HG03135 (cell line): ENCODE measurements around the gene CHRNA4.

ENCODE experiments used
- ATAC-seq: cut with Tn5 transposase; IDR thresholded peaks from one replicate; pipeline ENCODE4 v1.9.1; 2021; ENCODE audit warnings: mild to moderate bottlenecking, moderate library complexity; ENCODE audit not compliant: unreplicated experiment

Gene CHRNA4

DNA sequence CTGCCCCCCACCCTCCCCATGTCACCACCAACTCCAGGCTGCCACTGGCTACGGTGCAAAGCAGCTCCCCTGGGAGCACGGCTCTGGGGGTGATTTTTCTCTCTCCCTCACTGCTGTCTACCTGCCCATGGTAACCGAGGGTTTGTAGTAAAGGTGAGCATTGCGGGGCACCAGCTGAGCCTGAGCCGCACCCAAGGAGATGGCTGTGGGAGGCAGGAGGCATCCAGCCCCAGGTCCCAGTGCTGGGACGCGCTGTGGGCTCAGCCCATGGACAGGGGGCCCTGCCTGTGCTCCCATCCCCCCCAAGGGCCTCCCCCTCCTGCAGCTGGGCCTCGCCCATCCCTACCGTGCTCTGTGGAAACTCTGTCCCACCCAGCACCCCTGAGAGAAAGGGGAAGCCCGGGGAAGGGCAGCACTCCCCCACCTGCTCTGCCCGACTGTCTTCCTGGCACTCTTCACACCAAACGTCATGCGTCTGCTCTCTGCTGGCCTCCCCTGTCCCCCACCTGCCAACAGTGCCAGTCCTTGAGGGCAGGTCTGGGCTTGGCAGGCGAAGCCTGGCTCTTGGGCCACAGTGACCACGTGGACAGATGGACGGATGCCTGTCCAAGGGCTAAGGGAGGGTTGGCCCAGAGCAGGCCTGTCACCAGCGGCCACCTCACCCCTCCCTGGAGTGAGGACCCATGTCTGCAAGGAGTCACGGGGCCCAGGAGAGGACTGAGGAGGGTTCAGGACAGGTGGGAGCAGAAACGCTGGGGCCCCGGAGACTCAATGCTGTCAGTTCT lies 3.8 kb upstream of the CHRNA4 start:
- no peak for ATAC-seq

DNA sequence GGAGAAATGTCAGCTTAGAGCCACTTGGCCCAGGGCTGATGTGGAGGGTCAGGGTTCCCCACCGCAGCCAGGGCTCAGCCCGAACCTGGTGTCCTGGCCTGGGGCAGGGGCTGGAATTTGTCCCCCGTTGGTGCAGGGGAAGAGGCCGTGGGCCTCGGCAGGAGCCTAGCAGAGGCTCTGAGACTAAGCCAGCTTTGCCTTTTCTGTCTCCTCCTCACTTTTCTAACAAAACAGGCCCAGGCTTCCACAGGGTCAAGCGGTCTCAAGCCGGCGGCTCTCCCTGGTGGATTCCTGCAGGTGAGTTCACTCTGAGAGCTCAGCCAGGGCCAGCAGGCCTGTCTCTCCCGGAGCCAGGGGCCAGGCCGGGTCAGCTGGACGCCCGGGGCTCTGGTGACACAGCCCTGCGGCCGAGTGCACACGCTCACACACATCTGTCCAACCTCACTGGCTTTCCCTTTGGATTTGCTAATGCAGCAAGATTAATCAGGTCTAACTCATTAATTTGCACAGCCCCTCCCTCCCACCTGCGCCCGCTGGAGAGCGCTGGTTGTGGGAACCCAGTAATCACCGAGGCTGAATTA lies 2.9 kb upstream of the CHRNA4 start:
- no peak for ATAC-seq

DNA sequence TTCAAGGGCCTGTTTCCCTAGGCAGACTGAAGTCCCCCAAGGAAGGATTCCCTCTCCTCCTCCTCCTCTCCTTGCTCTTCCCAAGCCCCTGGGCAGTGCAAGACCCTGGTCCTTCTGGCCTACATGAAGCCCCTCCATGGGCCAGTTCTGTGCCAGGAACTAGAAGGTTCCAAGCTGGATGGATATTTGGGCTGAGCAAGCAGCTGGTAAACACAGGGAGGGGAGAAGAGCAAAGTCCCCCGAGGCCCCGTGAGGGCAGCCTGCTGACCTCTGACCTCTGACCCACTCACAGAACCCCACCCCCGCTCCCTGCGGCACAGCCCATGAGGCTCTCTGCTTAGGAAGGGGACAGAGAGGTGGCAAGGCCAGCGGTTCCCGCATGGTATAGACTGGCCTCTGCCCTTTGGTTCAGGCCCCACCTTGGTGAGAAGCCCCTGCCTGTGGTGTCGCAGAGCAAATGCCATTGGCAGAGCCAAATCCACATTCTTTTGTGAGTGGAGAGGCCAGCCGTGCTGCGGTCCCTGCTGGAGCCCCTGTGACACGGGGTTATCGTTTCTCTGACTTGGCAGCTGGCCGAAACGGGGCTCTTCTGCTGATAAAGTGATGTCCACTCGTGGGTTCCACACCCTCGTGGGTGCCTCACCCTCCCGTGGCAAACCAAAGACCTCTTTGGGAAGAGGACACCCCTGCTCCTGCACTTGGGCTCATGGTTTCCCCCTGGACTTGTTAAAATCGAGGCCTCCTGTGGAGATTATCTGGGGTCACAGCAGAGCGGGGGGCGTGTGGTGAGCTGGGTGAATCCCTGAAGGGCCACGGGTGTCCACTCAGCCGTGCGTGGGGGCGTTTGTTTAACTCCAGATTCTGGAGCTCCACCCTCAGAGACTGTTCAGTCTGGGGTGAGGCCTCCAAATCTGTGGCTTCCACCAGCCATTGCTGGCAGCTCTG lies 2.1 kb upstream of the CHRNA4 start:
- ATAC-seq: no peak

DNA sequence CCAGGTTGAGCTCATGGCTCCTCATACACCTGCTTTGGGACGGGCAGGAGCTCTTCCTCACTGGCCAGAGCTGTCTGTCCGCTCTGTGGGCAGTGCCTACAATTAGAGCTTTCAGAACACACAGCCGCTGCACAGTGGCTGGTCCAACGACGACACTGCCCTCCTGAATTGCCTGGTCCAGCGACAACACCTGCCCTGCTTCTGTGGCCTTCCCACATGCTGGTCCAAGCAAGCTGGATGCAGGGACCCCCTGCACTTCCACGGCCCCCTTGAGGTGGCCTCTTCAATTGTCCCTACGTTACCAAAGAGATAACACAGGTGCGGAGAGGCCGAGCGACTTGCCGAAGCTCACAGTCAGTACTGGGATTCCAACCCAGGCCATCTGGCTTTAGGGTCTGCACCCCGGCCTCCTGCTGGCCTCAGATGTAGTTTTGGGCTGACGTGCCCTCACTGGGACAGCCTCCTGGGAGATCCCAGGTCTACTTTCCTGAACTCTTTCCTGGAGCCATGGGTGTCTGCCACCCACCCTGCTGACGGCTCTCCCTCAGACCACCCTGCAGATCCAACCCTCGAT lies 1.4 kb upstream of the CHRNA4 start:
- no peak for ATAC-seq

DNA sequence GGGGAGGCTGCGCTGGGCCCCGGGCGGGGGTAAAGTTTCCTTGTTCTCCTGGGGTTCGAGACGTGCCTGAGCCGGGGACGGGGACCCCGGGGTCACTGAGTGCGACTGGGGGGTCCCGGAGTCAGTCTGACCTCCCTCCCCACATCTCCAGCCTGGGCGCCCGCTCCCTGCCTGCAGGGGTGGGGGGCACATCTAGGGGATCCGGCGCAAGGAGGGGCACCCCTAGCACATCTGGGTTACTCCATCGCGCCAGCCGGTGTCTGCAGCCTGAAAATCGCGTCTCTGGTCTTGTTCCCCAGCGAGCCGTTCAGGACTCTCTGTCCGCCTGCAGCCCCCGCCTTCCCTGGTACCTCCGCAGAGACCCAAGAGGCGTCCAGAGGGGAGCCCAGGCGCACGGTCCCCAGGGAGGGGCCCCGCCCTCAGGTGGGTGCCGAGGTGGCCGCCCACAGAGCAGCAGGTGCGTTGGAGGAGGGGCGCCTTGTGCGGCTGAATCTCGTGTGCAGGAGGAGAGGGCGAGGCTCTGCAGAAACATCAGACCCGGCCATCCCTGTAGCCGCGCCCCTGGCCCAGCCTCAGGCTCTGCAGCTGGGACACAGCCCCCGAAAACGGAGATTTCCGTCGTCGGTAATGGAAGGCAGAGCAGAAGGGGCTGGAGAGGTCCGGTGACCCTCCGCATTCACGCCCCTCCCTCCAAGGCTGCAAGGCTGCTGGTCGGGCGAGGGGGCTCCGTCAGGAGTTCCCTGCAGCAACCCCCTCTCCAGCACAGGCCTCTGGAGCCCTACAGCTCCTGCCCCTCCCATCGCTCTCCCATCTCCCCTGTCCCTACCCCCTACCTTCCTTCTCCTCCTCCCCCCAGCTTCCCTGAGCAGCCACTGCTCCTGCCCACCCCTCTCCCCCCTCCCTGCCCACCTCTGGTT lies 628 bp upstream of the CHRNA4 start:
- ATAC-seq: no peak

DNA sequence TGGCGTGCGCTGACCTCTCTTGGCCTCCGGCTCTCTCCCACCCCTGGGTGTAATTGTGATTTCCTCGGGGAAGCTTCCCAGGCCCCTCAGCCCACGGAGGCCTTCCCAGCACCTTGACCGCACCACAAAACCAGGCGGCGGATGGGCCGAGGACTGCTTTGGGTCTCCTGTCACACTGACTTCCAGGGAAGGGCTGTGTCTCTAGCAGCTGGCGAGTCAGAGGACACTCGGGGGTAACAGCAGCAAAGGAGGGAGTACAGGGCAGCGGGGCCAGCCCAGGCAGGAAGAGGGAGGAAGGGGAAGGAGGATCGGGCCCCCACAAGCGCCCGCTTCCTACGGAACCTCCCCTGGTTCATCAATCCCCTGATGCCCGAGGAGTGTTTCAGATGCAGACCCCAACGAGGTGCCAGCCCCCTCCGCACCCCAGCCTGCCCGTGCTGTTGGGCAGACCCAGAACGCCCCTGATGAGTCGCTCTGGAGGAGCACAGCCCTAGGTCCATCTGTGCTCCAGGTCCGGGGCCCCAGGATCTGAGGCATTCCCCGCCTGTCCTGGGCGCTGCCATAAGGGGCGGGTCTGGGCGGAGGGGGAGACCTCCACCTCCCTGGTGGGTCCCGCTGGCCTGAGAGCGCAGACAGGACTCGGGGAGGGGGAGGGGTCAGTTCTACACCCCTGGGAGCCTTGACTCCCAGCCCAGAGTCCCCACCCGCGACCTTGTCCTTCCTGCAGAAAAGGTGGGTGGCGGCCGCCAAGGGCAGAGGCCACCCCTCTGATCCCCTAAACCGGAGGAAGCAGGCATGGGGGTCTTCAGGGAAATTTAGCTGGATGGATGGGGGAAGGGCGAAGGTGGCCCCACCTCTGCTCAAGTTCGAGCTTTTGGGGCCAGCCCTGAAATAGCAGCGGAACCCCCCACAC lies 956 bp downstream of the CHRNA4 start:
- no peak for ATAC-seq

DNA sequence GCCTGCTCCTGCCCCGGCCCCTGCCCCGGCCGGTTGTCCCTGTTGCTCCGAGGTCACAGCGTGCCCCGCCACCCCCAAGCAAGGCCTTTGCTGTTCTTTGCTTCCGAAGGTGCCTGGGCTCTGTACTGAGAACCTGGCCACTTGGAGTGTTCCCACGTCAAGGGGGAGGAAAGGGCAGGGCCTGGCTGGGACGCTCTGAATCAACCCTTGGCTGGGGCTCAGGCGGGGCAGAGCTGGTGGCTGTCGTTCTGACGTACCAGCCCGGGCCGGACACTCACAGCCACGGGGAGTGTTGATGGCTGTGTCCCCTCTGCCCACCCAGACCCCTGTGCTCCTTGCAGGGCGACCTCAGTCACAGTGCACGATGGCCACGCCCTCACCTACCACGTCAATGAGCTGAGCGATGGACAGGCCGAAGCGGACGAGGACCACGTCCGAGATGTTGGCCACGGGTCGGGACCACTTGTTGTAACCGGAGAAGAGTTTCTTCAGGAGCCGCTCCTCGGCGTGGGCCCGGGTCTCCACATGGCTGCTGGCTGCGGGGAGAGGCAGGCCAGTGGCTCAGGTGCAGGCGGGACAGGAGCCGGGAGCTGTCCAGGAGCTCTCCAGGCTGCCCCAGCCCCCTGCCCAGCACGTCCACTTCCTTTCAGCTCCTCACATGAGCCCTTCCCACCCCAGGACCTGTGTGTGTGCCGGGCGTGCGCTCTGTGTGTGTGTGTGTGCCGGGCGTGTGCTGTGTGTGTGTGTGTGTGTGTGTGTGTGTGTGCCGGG lies 1.8 kb downstream of the CHRNA4 start:
- ATAC-seq: no peak

DNA sequence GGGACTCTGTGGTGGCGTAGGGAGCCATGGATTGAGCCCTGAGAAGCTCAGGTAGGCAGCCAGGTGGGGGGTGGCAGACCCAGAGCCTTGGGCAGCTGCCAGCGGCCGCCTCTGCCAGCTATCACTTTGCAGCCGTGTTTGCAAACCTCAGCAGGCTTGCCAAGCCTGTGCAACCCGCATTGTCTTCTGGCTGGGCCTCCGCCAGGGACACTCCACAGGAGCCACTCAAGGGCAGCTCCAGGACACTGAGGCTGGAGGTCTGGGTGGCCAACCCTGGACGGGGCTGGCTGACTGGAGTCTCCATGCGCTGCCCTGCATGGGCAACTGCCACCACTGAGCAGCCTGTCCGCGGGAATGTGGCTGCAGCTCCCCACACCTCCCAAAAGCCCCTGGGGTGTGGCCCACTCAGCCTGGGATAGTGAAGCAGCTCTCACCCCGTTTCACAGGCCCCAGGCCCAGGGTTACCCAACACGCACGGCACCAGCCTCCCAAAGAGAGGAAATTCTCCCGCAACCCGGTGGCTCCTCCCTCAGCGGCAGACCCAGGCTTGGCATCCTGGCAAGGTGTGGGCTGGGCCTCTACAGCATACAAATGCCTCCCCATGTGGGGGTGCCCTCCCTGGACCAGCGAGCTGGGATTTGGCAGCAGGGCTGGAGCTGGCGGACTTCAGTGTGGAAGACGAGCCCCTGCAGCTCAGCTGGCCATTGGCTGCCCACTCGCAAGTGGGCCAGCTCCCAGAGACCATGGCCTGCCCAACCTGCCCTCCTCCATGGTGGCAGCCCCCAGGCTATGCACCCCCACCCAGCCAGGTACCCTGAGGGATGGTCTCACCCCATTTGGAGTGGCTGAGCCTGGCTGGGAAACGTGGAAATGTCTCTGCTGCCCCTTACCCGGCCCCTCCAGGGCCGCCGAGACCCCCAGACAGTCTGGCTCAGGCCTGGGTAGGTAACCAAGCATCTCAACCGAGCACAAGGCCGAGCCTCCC lies 2.9 kb downstream of the CHRNA4 start:
- no peak for ATAC-seq

DNA sequence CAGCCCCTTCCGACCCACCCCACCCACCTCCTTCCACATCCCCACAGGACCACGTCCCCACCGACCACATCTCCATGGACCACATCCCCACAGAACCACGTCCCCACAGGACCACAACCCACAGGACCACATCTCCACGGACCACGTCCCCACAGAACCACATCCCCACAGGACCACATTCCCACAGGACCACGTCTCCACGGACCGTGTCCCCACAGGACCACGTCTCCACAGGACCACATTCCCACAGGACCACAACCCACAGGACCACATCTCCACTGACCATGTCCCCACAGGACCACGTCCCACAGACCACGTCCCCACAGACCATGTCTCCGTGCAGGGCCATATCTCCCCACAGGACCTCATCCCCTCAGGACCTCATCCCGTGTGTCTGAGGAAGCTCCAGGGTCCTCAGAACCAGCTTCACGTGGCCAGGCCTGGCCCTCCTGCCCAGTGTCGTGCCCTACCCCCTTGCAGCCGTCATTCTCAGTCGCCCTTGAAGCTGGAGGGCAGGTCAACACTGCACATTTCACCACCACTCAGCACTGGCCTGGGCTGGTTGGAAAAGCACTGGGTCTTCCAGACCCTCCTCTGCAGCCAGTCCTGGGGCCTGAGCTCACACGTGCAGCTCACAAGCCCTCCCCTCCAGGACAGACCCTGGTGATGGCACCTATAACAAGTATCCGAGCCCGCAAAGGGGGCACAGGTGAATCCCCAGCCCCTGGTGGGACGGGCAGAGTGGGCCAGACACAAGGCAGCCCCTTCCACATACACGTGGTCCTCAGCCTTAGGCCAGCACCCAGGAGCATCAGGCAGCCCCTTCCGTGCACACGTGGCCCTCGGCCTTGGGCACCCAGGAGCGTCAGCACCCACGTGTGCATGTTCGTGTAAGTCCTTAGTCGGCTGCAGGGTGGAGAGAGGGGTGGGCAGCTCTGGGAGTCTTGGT lies 3.9 kb downstream of the CHRNA4 start:
- no peak for ATAC-seq

DNA sequence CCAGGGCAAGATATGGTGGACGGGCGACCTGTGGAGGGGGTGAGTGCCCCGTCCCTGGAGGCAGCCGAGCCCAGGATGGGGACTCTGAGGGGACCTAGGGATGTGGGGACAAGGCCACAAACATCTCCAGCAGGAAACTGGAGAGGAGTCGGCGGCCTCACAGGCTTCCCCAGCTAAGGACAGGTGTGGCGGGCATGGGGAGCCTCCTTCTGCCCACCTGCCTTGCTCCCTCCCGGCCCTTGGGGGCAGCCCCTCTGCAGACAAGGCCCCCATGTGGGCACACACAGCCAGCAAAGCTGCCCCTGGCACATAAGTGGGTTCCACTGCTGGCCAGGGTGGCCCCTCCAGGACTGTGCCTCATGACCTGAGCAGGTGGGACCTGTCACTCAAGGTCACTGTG lies 4.6 kb downstream of the CHRNA4 start:
- ATAC-seq: no peak

DNA sequence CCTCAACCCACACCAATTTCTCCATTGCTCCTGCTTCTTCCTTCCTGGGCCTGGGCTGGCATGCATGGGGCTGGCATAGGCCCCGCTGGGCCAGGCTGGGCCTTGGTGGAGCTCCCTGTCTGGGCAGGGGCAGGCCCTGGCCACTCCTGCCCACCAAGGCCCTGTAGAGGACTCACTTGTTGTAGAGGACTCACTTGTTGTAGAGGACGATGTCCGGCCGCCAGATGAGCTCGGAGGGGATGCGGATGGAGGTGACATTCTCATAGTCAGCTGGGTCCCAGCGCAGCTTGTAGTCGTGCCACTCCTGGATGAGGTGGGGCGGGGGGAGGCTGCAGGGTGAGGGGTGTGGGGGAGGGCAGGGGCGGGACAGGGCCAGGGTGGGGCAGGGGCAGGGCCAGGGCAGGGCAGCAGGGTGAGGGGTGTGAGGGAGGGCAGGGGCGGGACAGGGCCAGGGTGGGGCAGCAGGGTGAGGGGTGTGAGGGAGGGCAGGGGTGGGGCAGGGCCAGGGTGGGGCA lies 5.3 kb downstream of the CHRNA4 start:
- no peak for ATAC-seq

DNA sequence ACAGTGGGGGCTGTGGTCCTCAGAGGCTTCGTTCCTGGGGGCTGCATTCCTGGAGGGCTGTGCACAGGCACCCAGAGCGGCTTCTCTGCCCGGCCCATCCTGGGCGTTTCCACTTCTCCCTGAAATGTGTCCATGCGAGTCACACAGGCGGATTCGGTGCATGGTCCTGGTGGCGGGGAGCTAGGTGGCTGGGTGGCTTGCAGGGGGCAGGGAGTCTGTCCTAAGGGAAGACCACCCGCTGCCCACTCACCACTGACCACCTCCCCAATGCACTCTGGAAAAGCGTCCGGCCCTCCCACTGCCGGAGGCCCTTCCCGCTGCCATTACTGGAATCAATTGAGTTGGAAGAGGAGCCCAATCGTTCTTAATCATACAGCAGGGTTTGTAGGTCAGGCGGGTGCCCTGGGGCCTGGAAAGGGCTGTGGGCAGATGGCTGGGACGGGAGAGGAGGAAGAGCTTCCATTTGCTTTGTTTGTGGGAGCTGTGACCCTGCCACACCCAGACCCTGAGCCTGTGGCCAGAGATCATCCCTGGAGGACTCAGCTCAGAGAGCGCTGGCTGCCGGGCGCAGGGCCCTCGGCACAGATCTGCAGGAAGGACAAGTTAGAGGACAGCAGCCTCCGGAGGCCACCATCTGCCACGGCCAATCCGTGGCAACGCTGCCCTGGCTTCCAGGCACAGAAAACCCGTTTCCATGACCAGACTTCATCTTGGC lies 6.4 kb downstream of the CHRNA4 start:
- ATAC-seq: no peak

DNA sequence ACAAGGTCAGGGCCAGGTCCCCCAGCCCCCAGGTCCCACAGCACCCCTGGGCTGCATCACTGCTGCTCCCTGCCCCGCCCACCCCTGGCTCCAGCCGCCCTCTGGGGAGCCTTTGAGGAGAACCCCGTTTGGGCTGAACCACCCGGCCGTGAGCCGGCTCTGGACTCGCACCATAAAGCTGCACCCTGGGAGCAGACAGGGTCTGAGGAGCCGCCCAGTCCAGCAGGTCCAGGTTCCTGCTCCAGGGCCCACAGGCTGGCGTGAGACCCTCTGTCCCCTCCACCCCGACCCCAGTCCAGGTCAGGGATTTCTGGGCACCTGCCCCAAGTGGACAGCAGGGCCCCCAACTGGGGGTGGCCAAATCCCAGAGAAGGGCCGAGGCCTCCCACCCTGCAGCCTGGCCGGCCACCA lies 8.3 kb downstream of the CHRNA4 start:
- no peak for ATAC-seq

DNA sequence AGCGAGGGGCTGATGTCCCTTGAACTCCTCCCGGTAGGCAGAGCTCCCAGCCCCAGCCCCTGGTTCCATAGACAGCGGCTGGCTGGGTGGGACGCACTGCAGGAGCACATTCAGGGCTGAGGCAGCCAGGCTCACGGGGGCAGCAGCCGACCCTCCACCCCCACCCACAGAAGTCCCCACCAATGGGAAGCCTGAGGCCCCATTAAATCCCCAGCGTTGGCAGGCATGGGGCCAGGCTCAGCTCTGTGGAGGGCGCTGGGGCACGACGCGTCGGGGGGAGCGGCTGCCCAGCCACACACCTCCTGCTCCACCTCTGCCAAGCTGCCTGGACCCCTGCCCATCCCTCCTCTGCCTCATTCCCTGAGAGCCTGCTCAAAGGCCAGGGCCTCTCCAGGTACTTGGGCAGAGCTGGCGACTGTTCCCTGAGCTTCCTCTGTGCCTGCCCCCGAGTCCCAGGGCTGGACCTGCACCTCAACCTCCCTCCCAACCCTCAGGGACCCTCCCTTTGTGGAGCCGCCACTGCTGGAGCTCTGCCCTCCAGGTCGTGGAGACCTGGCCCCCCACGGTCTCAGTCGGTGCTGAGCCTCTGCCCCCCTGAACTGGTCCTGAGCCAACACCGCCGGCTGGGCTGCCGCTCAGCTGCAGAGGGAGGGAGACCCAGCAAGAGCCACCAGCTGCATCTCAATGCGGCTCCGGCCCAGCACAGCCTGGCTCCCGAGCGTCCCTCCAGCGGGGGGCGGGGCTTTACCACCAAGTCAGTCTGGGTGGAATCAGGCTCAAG lies 9.1 kb downstream of the CHRNA4 start:
- ATAC-seq: no peak

DNA sequence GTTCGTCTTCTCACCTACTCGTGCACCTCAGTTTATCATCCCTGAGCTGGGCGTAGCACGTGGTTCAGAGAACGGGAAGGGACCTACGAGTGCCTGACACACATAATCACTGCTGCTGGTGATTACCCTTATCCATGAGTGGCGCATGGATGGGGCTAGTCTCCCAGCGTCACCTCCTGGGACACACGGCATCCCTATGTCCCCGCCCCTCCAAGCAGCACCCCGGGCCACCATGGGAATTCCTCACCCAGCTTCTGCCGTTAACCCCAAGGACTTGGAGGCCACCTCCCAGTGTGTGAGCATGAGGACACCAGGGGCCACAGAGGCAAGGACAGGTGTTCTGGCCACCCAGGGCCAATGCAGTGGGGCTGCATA lies 9.8 kb downstream of the CHRNA4 start:
- no peak for ATAC-seq
